Esophagus muscularis mucosa (tissue), 3 donors: Measurements from ENCODE around the gene FADS3.

ENCODE experiments used
- POLR2A ChIP-seq: fragments of 450-650 bp; IDR thresholded peaks from one replicate; pipeline ENCODE4 v1.6.1; 2017; ENCODE audit warnings: antibody characterized with exemption, moderate library complexity, mild to moderate bottlenecking, low read depth
- TF ChIP-seq, protein P1 (sequence below), 3 experiments: fragments of 200-600 bp in 2 of 3; fragments of 450-650 bp in 1 of 3; sonication (generic) in 2 of 3; IDR thresholded peaks; one replicate each; pipeline ENCODE4 v1.5.1; 2017 to 2019; ENCODE audit warnings: antibody characterized with exemption in 3 of 3, mild to moderate bottlenecking in 2 of 3, moderate library complexity in 1 of 3

DNA sequence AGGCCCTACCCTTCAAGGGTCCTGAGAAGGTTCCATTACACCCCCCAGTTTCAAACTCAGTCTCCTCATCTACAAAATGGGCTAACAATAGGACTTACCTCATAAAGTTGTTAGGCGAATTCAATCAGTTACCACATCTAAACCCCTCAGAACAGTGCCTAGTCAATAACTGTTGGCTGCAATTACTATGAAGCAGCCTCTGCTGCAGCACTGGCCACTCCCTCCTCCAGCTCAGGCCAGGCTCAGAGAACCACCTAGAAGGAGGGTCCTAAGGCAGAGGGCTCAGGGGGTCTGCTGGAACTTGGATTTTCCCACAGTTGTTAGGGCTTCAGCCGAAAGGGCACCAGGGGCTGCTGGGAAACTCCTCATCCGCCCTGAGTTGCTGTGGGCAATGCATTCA lies 4.7 kb downstream of the FADS3 start:
- TF ChIP-seq, protein P1, sequence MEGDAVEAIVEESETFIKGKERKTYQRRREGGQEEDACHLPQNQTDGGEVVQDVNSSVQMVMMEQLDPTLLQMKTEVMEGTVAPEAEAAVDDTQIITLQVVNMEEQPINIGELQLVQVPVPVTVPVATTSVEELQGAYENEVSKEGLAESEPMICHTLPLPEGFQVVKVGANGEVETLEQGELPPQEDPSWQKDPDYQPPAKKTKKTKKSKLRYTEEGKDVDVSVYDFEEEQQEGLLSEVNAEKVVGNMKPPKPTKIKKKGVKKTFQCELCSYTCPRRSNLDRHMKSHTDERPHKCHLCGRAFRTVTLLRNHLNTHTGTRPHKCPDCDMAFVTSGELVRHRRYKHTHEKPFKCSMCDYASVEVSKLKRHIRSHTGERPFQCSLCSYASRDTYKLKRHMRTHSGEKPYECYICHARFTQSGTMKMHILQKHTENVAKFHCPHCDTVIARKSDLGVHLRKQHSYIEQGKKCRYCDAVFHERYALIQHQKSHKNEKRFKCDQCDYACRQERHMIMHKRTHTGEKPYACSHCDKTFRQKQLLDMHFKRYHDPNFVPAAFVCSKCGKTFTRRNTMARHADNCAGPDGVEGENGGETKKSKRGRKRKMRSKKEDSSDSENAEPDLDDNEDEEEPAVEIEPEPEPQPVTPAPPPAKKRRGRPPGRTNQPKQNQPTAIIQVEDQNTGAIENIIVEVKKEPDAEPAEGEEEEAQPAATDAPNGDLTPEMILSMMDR (IDR thresholded peaks at IDR 0.05): no peak
- TF ChIP-seq POLR2A: no peak
